ENCODE data around the gene RPL35.

The RPL35 gene

DNA sequence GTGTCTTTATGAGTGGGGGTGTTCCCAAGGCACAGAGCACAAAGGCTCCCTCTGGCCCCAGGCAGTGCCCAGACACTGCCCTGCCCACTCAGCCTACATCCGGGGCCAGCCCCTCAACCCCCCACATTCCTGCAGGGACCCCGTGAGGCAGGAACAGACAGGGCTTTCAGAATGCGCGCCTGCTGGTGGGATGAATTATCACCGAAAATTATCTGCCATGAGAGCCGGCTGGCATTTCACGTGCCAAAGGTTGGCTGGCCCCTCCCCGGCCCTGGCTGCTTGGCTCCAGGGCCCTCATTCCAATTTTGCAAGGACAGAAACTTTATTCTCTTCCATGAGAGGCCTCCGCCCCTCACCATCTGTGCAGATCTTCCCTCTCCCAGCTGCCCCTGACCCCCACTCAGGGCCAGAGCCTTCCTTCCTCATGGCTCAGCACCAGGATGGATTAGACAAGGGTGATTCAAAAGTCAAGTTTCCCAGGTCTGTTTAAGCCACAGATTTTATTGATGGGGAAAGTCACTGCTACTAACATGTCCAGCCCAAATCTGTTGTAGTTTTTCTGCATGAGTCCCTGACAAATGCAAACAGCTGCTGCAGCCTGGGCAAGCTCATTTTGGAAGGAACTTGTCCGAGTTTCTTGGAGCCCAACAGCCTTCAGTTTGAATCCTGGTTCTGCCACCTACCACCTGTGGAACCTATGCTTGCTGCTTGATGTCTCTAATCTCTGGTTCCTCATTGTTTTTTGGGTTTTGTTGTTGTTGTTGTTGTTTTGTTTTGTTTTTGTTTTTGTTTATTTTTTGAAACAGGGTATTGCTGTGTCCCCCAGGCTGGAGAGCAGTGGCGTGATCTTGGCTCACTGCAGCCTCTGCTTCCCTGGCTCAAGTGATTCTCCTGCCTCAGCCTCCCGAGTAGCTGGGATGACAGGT is 40.8 kb downstream of the RPL35 start:
- TF ChIP-seq, protein P1, sequence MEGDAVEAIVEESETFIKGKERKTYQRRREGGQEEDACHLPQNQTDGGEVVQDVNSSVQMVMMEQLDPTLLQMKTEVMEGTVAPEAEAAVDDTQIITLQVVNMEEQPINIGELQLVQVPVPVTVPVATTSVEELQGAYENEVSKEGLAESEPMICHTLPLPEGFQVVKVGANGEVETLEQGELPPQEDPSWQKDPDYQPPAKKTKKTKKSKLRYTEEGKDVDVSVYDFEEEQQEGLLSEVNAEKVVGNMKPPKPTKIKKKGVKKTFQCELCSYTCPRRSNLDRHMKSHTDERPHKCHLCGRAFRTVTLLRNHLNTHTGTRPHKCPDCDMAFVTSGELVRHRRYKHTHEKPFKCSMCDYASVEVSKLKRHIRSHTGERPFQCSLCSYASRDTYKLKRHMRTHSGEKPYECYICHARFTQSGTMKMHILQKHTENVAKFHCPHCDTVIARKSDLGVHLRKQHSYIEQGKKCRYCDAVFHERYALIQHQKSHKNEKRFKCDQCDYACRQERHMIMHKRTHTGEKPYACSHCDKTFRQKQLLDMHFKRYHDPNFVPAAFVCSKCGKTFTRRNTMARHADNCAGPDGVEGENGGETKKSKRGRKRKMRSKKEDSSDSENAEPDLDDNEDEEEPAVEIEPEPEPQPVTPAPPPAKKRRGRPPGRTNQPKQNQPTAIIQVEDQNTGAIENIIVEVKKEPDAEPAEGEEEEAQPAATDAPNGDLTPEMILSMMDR (IDR thresholded peaks at IDR 0.05; ENCODE audit: low read depth, low read length, missing control alignments), result no peak
- H3K4me3 ChIP-seq (replicated peaks; ENCODE audit: low read depth, low read length), result no peak overlapping the region
- DNase-seq (ENCODE audit: extremely low read depth, low read depth), result no peak

DNA sequence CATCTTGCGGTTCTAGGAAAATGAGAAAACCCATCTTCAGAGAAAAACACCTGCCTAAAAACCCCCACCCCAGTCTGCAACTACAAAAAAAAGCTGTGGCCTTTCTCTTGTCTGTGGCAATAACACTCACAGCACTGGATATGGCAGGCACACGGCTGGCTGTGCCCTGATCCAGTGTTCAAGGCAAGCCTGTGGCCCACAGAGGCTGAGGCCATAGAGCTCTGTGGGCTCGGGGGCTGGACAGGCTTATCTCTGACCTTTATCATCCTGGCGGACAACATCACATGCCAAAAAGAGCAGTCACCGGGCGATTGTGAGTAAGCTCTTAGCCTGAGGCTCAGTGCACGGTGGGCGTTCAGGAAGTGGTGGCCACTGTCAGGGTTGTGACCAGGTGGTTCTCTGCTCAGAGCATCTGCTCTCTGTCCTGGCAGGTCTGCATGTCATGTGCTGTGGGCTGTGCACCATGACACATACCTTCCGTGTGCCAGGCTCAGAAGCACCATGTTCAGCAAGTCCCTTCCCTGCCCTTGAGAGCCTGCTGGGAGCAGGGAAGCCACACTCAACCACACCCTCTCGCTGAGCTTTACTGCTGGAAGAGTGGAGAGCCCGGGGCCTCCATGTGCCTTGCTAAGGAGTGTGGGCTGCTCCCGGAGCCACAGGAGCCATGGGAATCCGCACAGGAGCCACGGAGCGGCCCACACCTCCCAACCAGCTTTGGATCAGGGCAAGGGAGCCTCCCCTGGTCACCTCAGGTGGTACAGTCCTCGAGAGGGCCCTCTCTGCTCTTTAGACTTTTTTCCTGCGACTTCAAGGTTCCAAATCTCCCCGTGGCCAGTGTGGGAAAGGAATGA is 43.1 kb downstream of the RPL35 start:
- DNase-seq (ENCODE audit: extremely low read depth, low read depth), result no peak
- TF ChIP-seq, protein P1 (IDR thresholded peaks at IDR 0.05; ENCODE audit: low read depth, low read length, missing control alignments), result no peak
- H3K4me3 ChIP-seq (replicated peaks; ENCODE audit: low read depth, low read length), result no peak overlapping the region

DNA sequence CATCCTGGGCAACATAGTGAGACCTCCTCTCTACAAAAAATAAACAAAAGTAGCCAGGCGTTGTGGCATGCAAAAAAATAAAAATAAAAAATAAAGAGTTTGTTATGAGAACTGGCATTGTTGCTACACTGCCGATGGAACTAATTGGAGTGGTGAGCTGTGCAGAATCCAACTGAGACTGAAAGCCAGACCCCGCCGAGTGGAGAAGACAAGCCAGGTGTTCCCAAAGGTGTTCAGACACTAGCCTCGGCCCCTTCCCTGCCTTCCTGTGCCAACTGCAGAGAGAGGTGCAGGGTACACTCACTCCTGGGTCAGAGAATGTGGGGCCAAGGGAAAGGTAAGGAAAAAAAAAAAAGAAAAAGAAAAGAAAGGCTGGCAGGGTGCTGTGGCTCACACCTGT is 46.2 kb downstream of the RPL35 start:
- DNase-seq (ENCODE audit: extremely low read depth, low read depth), result no peak
- no peak overlapping the region for H3K4me3 ChIP-seq (replicated peaks; ENCODE audit: low read depth, low read length)
- TF ChIP-seq, protein P1 (IDR thresholded peaks at IDR 0.05; ENCODE audit: low read depth, low read length, missing control alignments), result no peak

DNA sequence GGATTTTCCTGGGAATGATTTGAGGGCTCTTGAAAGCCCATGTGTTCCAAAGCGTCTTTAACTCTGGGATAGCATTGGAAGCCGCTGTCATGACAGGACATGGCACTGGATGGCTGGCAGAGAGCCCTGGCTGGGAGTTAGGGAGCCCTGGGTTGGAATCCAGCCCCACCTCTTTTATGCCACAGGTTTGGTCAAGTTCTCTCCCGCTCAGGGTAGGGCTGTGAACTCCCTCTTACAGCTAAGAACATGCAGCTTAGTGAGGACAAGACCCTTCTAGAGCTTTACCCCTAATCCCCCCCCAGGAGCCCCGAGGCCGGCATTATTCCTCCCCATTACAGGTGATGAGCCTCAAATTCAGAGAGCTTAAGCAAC is 47.6 kb downstream of the RPL35 start:
- TF ChIP-seq, protein P1 (IDR thresholded peaks at IDR 0.05; ENCODE audit: low read depth, low read length, missing control alignments), result no peak
- H3K4me3 ChIP-seq (replicated peaks; ENCODE audit: low read depth, low read length), result no peak overlapping the region
- DNase-seq (ENCODE audit: extremely low read depth, low read depth), result no peak

DNA sequence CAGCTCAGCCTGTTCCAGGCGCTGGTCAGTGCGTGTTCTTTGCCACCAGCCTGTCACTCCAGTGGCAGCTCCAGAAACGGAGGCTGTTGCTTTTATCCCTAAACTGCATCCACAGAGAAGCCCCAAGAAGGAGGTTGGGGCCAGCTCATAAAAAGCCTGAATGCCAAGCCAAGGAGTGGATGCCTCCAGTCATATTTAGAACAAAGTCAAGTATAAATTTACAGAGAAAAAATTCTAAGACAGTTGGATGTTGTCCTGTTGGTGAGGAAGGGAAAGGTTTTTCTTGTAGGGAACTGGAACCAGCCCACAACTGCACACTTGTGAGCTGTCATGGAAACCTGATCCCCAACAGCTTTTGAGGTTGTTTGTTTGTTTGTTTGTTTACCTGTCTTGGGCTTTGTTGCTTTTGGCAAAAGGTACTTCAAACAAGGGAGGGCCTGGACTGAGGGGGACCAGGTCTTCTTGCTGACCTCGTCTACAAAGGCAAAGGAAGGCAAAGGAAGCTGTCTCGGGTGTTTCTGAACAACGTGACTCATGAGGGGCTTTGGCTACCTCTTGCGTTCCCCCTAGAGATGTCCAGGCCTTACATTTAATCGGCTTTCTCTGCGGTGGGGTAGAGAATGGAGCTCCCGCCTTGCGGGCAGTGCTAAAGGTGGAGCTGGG is 48.1 kb downstream of the RPL35 start:
- H3K4me3 ChIP-seq (replicated peaks; ENCODE audit: low read depth, low read length), result no peak overlapping the region
- DNase-seq (ENCODE audit: extremely low read depth, low read depth), result no peak
- TF ChIP-seq, protein P1 (IDR thresholded peaks at IDR 0.05; ENCODE audit: low read depth, low read length, missing control alignments), result no peak

DNA sequence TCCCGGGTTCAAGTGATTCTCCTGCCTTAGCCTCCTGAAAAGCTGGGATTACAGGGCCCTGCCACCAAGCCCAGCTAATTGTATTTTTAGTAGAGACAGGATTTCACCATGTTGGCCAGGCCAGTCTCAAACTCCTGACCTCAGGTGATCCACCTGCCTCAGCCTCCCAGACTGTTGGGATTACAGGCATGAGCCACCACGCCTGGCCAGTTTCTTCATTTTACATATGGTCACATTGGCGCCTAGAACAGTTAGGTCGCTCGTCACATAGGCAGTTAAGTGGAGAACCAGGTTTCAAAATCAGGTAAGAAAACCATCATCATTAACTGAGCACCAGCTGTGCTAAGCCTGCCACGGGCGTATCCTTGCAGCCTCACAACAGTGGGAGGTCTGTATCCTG is 48.7 kb downstream of the RPL35 start:
- H3K4me3 ChIP-seq (replicated peaks; ENCODE audit: low read depth, low read length), result no peak overlapping the region
- no peak for DNase-seq (ENCODE audit: extremely low read depth, low read depth)
- TF ChIP-seq, protein P1 (IDR thresholded peaks at IDR 0.05; ENCODE audit: low read depth, low read length, missing control alignments), result no peak

Measured in HFF-Myc (cell line).